Heart right ventricle (tissue), 16 donors: ENCODE data around the gene LDHAL6B. TPM values are rescaled to one million over a fixed set of nuclear protein-coding genes. Genes with fewer than 3 reads are reported as not detected.

Experiments used
- ATAC-seq, 8 donors: fragments of 200-7000 bp; cut with Tn5 transposase; one replicate each; pipeline ENCODE4 v1.9.1; 2020; ENCODE audit warnings: mild to moderate bottlenecking in 8 of 8, moderate library complexity in 8 of 8, moderate number of reproducible peaks in 1 of 8
- DNase-seq, 2 donors: peaks; one replicate each; pipeline ENCODE4 v3.0.0-alpha.2; 2020
- H3K27ac ChIP-seq, 10 donors: fragments of 200-600 bp; sonication (generic) in 2 of 10; one replicate each; pipeline versions ENCODE4 v1.5.0 to v1.8.0; 2020 to 2022; ENCODE audit warnings: mild to moderate bottlenecking in 3 of 10
- H3K27me3 ChIP-seq, 7 donors: fragments of 200-600 bp; one replicate each; pipeline ENCODE4 v1.8.0; 2021 to 2022; ENCODE audit warnings: mild to moderate bottlenecking in 2 of 7
- H3K36me3 ChIP-seq, 9 donors: fragments of 200-600 bp; sonication (generic) in 1 of 9; one replicate each; pipeline versions ENCODE4 v1.5.0 to v1.8.0; 2020 to 2022; ENCODE audit warnings: mild to moderate bottlenecking in 2 of 9
- H3K4me1 ChIP-seq, 9 donors: fragments of 200-600 bp; sonication (generic) in 1 of 9; one replicate each; pipeline versions ENCODE4 v1.5.0 to v1.8.0; 2020 to 2022; ENCODE audit warnings: mild to moderate bottlenecking in 4 of 9
- H3K4me3 ChIP-seq, 10 donors: fragments of 200-600 bp; sonication (generic) in 2 of 10; one replicate each; pipeline versions ENCODE4 v1.5.0 to v1.8.0; 2020 to 2022; ENCODE audit warnings: mild to moderate bottlenecking in 7 of 10, moderate library complexity in 2 of 10
- H3K9me3 ChIP-seq, 11 donors: fragments of 200-600 bp in 10 of 11; sonication (generic) in 2 of 11; one replicate each; pipeline versions ENCODE4 v1.5.0 to v1.8.0; 2013 to 2022; ENCODE audit warnings: mild to moderate bottlenecking in 2 of 11, control low read depth in 1 of 11, moderate library complexity in 1 of 11
- CTCF ChIP-seq, 9 donors: fragments of 200-600 bp; sonication (generic) in 2 of 9; IDR thresholded peaks; one replicate each; pipeline versions ENCODE4 v1.5.0 to v1.8.0; 2021 to 2022; ENCODE audit warnings: antibody characterized with exemption in 9 of 9, mild to moderate bottlenecking in 5 of 9, moderate library complexity in 1 of 9
- WGBS, 2 donors: extraction: QIAGEN DNeasy Blood & Tissue Kit; methylation state at CpG; one replicate each; pipeline ENCODE4 v1.1.7; 2013; ENCODE audit warnings: inconsistent platforms in 1 of 2; 5-methylcytosine and 5-hydroxymethylcytosine counted together
- intact Hi-C, 10 donors: fragments of 100-400 bp; cut with DNase I; formaldehyde crosslinking; loops; one replicate each; pipeline versions ENCODE4 v1.11.1 to v1.14.2; 2022
- polyA plus RNA-seq, 2 donors: library from polyadenylated mRNA; stranded (reverse); fragments of 200-250 nt; gene quantifications; one replicate each; pipeline ENCODE4 v1.2.3, GENCODE V29; 2013
- total RNA-seq, 10 donors: library from RNA; stranded (reverse); fragmentation: NEBNext Ultra II Directional in 3 of 10; extraction: Animal tissue kit (Norgen Biotek cat#: 25700) in 3 of 10; gene quantifications; one replicate each; pipeline versions ENCODE4 v1.2.1 to v1.2.4, GENCODE V29; 2021 to 2023
- donor health status: Arrhythmogenic right ventricular cardiomyopathy.
- donor health status: ischemic (EF 13 %, LVEDD 7.1; RV severe dilation, severe dysfunction).
- donor health status: healthy with polysubstance abuse.
- donor health status: DM: no; HTN: yes; CAD: no.
- donor health status: DM: no; HTN: no; CAD: no.
- donor health status: ischemic (EF 25% LVEDD 6.9; RV normal size, moderate dysfunction).
- donor health status: ischemic (EF 25% LVEDD 5.7; RV mildly dilated, moderate dysfunction).
- donor health status: healthy.
- donor health status: DM: yes; HTN: yes; CAD: no.
- donor health status: Ischemic cardiomyopathy.
- donor health status: ischemic (EF 35%, LVEDD 5.7; RV mildly dilated, moderate dysfunction).
- donor health status: nonischemic (EF 11% LVEDD 7.7; RV severe dilation, severe dysfunction).
- donor health status: DM: yes; HTN: yes; CAD: no.
- donor health status: PGD.
- donor health status: ischemic (EF 29% LVEDD 5.4; RV normal size, mild dysfunction).
- donor health status: nonischemic (EF 23%, LVEDD 6.1; RV moderate dilation, normal function).

LDHAL6B gene
- total and polyA plus RNA-seq, 12 donors, result not detected

- Histone ChIP-seq H3K4me1 (peaks cover 0 to 39% (median 24%) of the 10 kb centered on the region in 9 donors), H3K27ac (peak overlapping the region in 2 of 10 donors; percentile 18 to 20), H3K36me3 (peaks cover 0 to 12% (median 0%) of the 10 kb centered on the region in 9 donors), H3K4me3 (no peak overlapping the region), H3K9me3 (no peaks in the 10 kb centered on the region), H3K27me3 (no peaks in the 10 kb centered on the region)
- 75 to 81% methylated on average over 5 of the region's 5 CpGs for WGBS, 2 donors
- DNase-seq (no peak), ATAC-seq (no peak)
- TF ChIP-seq CTCF (IDR thresholded peaks at IDR 0.05), result no peak
- intact Hi-C loops, result no loop called here
Measured at GRCh38 chr15:59237924-59238331, 31.3 kb downstream of the LDHAL6B start.

GRCh38 chr15:59240036-59240435 is 33.4 kb downstream of the LDHAL6B start:
- Histone ChIP-seq H3K36me3 (peaks cover 0 to 12% (median 0%) of the 10 kb centered on the region in 9 donors), H3K4me3 (no peak overlapping the region), H3K9me3 (no peaks in the 10 kb centered on the region), H3K27ac (no peak overlapping the region), H3K27me3 (no peaks in the 10 kb centered on the region), H3K4me1 (peaks cover 0 to 37% (median 21%) of the 10 kb centered on the region in 9 donors)
- WGBS, 2 donors, result 62 to 64% methylated on average over 5 of the region's 5 CpGs
- DNase-seq (no peak), ATAC-seq (no peak)
- no peak for TF ChIP-seq CTCF (IDR thresholded peaks at IDR 0.05)
- intact Hi-C loops, result loop anchor here in 2 of 10 donors (10.0 kb wide), 2 partner anchors 245 to 255 kb away; no protein-coding TSS in a partner anchor

- no peaks in the 10 kb centered on the region for H3K9me3 ChIP-seq
- intact Hi-C loops, result loop anchor here in 2 of 10 donors (10.0 kb wide), 2 partner anchors 242 to 252 kb away; no protein-coding TSS in a partner anchor
- ATAC-seq (no peak), DNase-seq (no peak)
- no peak overlapping the region for H3K4me3 ChIP-seq
- H3K36me3 ChIP-seq, result peaks cover 0 to 22% (median 0%) of the 10 kb centered on the region in 9 donors
- WGBS, 2 donors, result 88 to 92% methylated on average over 2 of the region's 2 CpGs
- H3K27ac ChIP-seq, result no peak overlapping the region
- TF ChIP-seq CTCF (IDR thresholded peaks at IDR 0.05), result no peak
- no peaks in the 10 kb centered on the region for H3K27me3 ChIP-seq
- H3K4me1 ChIP-seq, result peaks cover 0 to 32% (median 13%) of the 10 kb centered on the region in 9 donors
Measured at GRCh38 chr15:59242649-59243048, 36.0 kb downstream of the LDHAL6B start.

- WGBS, 2 donors, result 91 to 95% methylated on average over 5 of the region's 5 CpGs
- H3K27me3 ChIP-seq, result no peaks in the 10 kb centered on the region
- no peak overlapping the region for H3K27ac ChIP-seq
- intact Hi-C loops, result loop anchor here in 2 of 10 donors (10.0 kb wide), 2 partner anchors 241 to 251 kb away; no protein-coding TSS in a partner anchor
- no peak overlapping the region for H3K4me3 ChIP-seq
- no peak for TF ChIP-seq CTCF (IDR thresholded peaks at IDR 0.05)
- no peaks in the 10 kb centered on the region for H3K9me3 ChIP-seq
- peaks cover 0 to 33% (median 10%) of the 10 kb centered on the region in 9 donors for H3K4me1 ChIP-seq
- ATAC-seq (no peak), DNase-seq (no peak)
- peaks cover 0 to 22% (median 0%) of the 10 kb centered on the region in 9 donors for H3K36me3 ChIP-seq
Measured at GRCh38 chr15:59243622-59244021, 37.0 kb downstream of the LDHAL6B start.
